Cardiac septum (tissue), 1 donor: ENCODE measurements around the gene HS1BP3. TPM values are rescaled to one million over a fixed set of nuclear protein-coding genes. Genes with fewer than 3 reads are reported as not detected.

Experiments used
- DNase-seq: peaks from one replicate; pipeline ENCODE4 v3.0.0-alpha.2; 2020; ENCODE audit warnings: low spot score
- intact Hi-C: fragments of 100-400 bp; cut with DNase I; formaldehyde crosslinking; loops from one replicate; pipeline ENCODE4 v1.14.0; 2022
- total RNA-seq: library from RNA; stranded (reverse); fragmentation: NEBNext Ultra II Directional; extraction: Animal tissue kit (Norgen Biotek cat#: 25700); gene quantifications from one replicate; pipeline ENCODE4 v1.2.1, GENCODE V29; 2021
- donor health status: DM: no; HTN: no; CAD: no.

Gene HS1BP3
- total RNA-seq, 1 donor from 2014 or later, result 15.6 TPM

DNA sequence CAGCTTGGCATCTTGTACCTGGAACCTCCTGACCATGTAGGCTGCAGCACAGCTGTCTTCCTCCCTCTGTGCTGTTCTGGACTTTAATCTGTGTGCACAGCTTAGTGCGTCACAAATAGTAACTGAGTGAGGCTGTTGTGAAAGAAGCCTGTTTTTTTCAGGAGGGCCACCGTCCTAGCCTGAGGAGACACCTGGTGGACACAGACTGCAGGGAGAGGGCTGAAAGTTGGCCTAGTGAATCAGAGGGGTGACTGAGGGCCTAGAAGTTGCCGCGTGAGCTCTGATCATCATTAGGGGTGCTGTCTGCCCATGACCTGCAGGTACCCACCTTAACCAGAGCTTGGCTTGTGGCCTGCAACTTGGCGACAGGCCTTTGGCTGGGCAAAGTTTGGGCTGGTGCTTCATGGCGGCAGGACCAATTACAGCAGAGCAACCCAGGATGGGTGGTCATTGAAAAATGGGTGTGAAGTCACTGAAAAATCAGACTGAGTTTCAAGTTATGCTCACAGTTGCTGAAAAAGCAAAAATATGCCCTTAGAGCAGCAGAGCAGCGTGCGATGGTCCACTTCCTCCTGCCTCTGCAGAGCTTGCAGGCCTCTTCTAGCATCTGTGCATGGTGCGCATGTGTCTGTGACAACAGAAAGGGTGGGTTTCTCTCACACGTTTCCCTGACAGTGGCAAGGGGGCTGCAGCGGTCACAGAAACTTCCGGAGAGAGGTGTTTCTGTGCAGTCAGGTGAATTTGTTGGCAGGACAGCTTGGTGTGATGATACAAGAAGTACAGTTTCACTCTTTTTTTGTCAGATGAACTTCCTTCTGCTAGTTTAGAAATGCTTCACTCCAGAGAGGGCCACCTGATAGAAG lies 25.7 kb upstream of the HS1BP3 start:
- intact Hi-C loops, result no loop called here
- DNase-seq, result peak; percentile 41

DNA sequence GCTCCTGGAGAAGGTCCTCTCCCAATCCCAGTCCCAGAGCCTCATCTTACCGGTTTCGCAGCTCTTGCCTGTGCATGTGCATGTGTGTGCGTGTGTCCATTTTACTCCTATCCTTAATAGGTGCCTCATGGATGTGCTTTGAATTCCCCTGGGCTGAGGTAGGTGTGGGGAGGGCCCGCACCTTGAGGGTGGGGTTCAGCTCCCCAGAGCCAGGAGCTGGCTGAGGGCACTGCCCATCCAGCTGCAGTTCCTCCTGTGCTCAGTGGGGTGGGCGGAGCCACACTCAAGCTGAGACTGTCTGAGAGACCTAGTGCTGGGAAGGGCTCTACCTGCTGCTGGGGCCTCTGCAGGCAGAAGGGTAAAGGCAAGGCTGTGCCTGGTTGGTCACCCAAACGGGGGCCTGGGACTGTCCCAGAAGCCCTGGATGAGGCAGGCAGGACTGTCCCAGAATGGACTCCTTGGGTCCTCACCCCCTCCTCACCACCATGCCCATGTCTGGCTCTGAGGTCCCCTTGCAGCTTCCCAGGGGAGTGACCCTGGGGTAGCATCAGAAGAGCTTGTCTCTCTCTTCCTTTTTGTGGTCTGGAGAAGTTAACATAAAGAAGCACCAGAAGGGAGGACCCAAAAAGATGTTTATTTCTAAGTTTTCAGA lies 24.9 kb upstream of the HS1BP3 start:
- DNase-seq, result peak; percentile 74
- intact Hi-C loops, result no loop called here

DNA sequence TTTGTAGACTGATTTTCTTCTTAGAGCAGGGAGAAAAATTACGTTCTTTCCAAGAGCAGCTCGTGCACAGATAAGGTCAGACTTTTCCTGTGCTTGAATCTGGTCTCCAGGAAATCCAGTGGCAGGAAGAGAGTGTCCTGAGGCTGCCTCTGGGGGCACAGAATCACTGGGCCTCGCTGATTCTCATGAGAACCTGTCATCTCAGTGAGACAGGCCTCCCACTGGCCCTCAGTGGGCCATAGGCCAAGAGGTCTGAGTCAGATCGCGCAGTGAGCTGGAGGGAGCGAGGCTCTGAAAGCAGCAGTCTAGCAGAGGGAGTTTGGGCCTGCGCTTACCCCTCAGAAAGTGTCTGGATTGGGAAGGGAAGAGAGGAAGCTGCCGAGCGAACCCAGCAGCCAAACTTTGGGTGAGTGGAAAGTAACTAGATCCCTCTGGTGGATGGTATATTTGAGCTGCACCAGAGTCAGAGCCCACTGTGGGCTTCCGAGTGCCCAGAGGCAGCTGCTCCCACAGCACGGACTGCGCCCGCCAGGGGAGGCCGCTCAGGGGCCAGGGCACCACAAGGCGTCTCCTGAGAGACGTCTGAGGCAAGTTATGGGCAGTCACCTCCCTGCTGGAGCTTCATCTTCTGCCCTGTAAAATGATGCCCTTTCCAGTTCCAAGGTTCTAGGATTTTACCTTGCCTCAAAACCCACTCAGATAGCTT lies 24.2 kb upstream of the HS1BP3 start:
- intact Hi-C loops, result no loop called here
- DNase-seq, result peak; percentile 80

DNA sequence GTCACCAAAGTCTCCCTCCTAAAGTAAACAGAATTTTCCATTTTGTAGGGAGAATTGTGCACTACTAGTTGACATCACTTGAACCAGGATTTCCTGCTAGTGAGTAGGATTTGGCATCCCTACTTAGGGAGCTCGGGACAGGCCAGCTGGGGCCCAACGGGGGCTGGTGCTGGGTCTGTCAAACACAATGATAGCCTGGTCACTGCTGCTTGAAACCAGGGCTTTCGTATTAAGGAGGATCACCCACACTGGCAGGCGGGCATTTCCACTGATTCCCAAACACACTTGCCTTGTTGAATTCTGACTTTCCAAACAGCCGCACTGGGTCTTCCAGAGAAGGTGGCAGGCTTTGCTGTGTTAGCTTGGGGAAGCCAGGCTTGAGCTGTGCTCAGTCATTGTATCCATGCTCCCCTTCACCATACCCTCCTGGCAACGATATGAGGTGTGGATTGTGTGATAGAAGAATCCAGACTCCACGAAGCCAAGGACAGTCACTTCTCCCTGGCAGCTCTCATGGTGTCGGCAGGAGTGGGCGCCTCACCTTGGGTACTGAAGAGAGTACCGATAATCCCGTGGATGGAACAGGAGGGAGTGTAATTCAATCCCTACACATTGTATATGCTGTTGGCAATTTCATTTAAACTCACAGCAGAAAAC lies 23.5 kb upstream of the HS1BP3 start:
- intact Hi-C loops, result no loop called here
- peak; percentile 15 for DNase-seq

DNA sequence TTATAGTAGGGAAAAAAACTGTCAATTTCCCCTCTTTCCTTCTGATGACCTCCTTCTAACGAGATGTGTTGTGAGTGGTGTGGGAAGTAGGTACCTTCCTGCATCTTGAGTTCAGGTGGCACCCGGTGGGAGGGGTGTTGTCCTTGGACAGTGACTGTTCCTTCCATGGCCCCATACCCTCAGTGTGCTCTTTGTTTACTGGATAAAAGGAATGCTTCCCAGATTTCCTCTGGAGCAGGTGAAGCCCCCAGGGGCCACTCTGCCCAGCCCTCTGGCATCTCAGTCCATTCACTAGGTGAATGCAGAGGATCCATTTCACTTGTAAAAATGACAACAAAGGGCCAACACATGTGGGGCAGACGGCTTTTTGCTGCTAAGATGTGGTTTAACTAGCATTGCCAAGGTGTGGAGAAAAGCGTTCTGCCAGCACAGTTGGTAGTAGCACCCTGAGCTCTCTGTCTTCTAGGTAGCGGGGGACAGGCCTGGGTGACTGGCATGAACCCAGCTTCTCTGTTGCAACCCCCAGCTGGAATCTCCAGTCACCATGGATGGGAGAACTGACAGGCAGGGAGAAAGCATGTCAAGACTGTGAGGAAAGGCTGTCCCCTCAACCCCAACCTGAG lies 22.9 kb upstream of the HS1BP3 start:
- peak; percentile 33 for DNase-seq
- intact Hi-C loops, result no loop called here

DNA sequence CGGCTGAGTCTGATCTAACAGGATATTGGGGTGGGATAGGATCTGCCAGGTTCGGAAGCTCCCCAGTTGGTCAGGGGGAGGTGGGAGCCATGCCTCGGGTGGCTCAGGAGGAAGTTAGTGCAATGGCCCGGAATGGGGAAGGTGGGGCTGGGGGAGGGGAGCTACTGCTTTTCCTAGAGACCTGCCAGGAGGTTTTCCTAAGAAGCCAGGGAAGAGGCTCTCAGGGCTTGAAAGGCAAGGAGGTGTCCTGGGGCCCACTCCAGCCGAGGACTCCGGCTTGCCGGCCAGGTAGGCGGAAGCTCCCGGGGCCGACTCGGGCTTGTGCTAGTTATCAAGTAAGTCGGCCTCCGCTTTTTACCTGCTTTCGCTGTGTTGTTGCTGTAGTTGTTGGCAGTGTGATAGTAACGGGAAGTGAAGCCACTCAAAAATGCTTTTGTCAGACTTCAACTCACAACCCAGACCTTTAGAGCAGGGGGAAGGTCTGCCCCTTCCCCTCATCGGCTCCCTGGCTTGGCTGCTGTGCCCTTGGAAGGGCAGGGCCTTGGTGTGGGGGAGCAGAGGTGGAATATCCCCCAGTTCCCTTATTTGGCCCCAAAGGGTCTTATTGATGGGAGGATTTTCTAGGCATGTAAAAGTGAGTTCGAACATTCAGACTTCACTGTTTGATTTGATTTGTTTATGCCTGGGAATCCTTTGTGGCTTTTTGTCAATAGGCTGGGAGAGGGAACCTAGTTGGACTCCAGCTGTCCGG lies 21.5 kb upstream of the HS1BP3 start:
- peak; percentile 75 for DNase-seq
- intact Hi-C loops, result no loop called here

DNA sequence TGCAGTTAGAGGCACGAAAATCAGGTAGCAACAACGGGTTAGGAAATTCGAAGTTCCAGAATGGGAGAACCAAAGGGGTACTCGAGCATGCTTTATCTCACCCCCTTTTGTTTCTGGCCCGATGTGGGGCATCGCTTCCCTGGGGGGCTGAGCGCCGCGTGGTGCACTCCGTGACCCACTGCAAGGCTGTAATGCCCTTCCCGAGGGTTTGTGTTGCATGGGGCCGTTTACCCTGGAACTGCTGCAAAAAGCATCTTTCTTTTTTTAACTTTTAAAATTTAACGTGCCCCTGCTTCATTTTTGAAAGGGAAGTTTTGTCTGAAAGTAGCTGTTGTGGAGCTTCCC lies 20.8 kb upstream of the HS1BP3 start:
- no peak for DNase-seq
- intact Hi-C loops, result no loop called here

DNA sequence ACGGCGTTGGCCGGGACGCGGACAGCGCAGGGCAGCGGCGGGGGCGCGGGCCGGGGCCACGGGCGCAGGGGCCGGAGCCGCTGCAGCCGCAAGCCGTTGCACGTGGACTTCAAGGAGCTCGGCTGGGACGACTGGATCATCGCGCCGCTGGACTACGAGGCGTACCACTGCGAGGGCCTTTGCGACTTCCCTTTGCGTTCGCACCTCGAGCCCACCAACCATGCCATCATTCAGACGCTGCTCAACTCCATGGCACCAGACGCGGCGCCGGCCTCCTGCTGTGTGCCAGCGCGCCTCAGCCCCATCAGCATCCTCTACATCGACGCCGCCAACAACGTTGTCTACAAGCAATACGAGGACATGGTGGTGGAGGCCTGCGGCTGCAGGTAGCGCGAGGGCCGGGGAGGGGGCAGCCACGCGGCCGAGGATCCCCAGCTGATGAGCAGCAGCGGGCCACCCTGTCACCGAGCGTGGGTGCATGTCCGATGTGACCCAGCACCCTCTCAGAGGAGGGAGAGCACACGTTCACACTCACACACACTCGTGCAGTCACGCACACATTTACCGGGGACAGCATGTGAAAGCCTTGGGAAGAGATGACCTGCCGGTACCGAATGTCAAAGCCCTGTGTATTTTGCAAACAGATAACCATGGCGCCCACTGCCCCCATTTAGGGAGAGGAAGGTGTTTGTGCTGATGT lies 20.3 kb upstream of the HS1BP3 start:
- DNase-seq, result peak; percentile 53
- intact Hi-C loops, result no loop called here

DNA sequence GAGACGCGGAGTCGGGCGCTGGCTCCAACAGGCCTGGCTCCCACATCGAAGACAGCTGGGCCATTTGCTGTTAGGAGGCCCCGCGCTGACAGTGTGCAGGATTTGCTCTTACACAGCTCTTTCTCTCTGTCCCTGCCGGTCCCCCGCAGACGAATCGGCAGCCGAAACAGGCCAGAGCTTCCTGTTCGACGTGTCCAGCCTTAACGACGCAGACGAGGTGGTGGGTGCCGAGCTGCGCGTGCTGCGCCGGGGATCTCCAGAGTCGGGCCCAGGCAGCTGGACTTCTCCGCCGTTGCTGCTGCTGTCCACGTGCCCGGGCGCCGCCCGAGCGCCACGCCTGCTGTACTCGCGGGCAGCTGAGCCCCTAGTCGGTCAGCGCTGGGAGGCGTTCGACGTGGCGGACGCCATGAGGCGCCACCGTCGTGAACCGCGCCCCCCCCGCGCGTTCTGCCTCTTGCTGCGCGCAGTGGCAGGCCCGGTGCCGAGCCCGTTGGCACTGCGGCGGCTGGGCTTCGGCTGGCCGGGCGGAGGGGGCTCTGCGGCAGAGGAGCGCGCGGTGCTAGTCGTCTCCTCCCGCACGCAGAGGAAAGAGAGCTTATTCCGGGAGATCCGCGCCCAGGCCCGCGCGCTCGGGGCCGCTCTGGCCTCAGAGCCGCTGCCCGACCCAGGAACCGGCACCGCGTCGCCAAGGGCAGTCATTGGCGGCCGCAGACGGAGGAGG lies 19.6 kb upstream of the HS1BP3 start:
- intact Hi-C loops, result no loop called here

DNA sequence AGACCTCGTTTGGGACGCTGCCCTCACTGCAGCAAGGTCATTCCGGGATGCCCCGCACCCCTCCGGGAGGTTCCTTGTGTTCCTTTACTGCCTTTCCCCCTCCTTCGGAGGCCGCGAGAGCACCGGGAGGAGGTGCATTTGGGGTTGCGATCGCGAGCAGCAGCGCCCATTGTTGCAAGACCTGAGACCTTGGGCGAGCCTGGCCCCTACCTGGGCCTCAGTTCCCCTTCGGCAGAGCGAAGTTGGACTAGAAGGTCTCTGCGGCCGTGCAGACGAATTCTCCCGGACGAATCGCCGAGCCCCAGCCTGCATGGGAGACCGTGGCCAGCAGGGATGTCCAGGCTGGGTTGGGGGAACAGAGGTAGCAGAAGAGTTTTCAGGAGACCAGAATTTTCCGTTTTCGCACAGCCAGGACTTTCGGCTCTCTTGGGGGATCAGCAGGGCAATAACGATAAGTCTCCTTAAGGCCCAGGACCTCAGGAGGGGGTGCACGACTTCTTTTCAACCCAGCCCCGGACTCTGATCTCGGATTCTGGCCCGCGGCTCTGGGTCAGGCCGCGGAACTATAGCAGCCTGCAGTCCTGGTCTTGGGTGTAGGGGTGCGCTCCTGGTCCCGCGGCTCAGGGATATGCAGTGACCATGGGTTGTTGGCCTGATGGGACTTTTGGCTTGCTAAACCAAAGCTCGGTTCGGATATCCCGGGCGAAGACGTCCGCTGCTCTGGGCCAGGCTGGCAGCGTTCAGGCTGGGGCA lies 18.8 kb upstream of the HS1BP3 start:
- DNase-seq, result peak; percentile 72
- intact Hi-C loops, result loop anchor here (10.0 kb wide), 2 partner anchors 155 to 445 kb away; partner anchors contain the start of gene LDAH

More for the DNA sequence above, 19.6 kb upstream of the HS1BP3 start:
- peak; percentile 66 for DNase-seq

DNA sequence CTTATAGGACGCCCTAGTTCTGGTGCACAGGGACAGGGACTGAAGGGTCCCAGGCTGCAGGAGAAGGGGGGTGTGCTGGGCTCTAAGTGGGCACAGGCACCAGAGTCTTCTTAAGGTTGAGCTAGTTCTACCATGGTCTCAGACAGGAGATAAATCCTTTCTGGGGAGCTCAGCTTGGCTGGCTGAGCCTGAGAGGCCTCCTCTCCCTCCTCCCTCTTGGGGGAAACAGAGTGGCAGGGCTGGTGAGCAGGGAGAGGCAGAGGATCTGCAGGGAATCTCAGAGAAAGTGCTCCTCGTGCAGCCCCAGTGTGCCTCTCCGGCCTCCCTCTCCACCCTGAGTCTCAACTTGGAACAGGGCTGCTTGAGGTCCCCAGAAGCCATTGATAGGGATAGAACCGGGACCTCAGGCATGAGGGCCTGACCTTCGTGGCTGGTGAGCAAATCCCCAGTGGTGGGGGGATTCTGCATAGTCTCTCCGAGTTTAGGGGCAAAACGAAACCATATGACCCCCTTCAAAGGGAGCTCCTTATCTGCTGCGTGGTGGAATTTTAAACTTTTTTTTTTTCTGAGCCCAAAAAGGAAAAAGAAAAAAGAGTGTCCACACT lies 18.1 kb upstream of the HS1BP3 start:
- intact Hi-C loops, result loop anchor here (10.0 kb wide), 2 partner anchors 156 to 446 kb away; partner anchors contain the start of gene LDAH
- peak; percentile 57 for DNase-seq

DNA sequence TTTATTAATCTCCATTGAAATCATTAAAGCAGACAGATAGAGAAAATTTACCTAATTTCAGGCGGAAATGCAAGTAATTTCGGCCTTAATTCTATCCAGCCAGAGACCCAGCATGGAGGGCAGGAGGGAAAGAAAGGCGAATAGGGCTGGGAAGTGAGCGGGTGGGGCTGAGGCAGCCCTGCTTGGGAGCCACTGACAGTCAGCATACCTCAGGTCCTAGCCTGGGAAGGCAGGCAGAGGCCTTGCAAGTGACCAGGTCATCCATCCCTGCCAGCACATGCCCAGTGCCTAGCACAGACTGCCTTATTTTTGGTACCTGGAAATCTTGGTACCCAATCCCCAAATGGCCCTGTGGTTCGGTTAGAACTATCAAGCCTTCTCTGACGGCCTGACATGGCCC lies 17.6 kb upstream of the HS1BP3 start:
- peak; percentile 35 for DNase-seq
- intact Hi-C loops, result loop anchor here (10.0 kb wide), 2 partner anchors 156 to 446 kb away; partner anchors contain the start of gene LDAH

DNA sequence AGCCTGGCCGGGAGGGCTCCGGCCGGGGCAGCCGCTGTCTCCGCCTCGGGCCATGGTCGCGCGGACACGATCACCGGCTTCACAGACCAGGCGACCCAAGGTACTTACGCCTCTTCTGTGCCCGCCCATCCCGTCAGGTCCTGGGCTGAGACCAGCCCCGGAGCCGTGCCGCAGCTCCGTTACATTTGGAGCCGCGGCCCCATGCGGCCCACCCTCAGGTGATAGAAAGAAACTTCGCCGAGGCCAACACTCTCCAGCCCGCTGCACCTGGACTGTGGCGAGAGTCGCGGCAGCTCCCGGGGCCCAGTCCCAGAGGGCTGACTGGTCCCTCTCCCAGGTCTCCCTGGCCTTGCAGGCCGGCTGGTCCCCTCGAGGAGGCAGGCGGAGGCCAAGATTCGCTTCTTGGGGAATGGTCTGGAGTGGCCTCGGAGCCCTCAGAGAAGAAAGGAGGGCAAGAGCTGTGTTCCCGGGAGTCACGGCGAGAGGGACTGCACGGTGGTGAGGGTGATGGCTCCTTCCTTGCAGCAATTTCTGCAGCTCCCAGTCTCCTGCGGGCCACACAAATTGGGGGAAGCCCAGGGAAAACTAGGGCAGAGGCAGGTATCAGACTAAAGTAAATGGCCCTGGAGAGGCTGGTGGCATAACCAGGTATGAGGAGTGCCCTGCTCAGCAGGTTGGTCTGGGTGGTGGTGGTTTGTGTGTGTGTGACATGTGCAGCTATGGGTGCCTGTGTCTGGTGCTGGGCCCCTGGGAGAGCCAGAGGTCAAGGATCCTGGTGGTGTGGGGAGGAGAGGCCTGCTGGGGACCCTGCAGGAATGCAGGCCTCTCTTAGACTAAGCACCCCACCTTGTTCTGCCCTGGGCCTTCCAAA lies 16.9 kb upstream of the HS1BP3 start:
- DNase-seq, result peak; percentile 70
- intact Hi-C loops, result loop anchor here (10.0 kb wide), 2 partner anchors 157 to 447 kb away; partner anchors contain the start of gene LDAH

DNA sequence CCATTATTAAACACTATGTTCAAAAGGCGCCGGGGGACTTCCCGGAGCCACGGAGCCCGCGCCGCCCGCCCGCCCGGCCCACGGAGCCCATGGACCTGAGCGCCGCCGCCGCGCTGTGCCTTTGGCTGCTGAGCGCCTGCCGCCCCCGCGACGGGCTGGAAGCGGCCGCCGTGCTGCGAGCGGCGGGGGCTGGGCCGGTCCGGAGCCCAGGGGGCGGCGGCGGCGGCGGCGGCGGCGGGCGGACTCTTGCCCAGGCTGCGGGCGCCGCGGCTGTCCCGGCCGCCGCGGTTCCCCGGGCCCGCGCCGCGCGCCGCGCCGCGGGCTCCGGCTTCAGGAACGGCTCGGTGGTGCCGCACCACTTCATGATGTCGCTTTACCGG lies 16.2 kb upstream of the HS1BP3 start:
- intact Hi-C loops, result loop anchor here (10.0 kb wide), 2 partner anchors 158 to 448 kb away; partner anchors contain the start of gene LDAH
- DNase-seq, result no peak
